GM18873 (cell line): ENCODE data around the gene DLG5.

ENCODE experiments used
- ATAC-seq: cut with Tn5 transposase; IDR thresholded peaks from one replicate; pipeline ENCODE4 v1.9.1; 2021; ENCODE audit warnings: mild to moderate bottlenecking, moderate library complexity, moderate number of reproducible peaks; ENCODE audit not compliant: unreplicated experiment, low FRiP score

DLG5 gene

GRCh38 chr10:77872947-77873535, 53.5 kb downstream of the DLG5 start:
- ATAC-seq: no peak

- no peak for ATAC-seq
Measured at GRCh38 chr10:77872151-77872946, 54.2 kb downstream of the DLG5 start.

GRCh38 chr10:77869626-77870420, 56.7 kb downstream of the DLG5 start:
- no peak for ATAC-seq

- ATAC-seq: no peak
Measured at GRCh38 chr10:77868523-77868922, 58.0 kb downstream of the DLG5 start.

GRCh38 chr10:77867124-77867719, 59.3 kb downstream of the DLG5 start:
- no peak for ATAC-seq

- ATAC-seq: no peak
Measured at GRCh38 chr10:77866598-77866997, 60.0 kb downstream of the DLG5 start.

- ATAC-seq: no peak
Measured at GRCh38 chr10:77865580-77866324, 60.8 kb downstream of the DLG5 start.

GRCh38 chr10:77864151-77864851, 62.3 kb downstream of the DLG5 start:
- no peak for ATAC-seq

- ATAC-seq: no peak
Measured at GRCh38 chr10:77863446-77863845, 63.1 kb downstream of the DLG5 start.

GRCh38 chr10:77862595-77862994, 64.0 kb downstream of the DLG5 start:
- ATAC-seq: no peak

GRCh38 chr10:77861366-77861765, 65.2 kb downstream of the DLG5 start:
- no peak for ATAC-seq

- no peak for ATAC-seq
Measured at GRCh38 chr10:77859865-77860282, 66.7 kb downstream of the DLG5 start.

GRCh38 chr10:77859200-77859864, 67.2 kb downstream of the DLG5 start:
- no peak for ATAC-seq

GRCh38 chr10:77857272-77857671, 69.3 kb downstream of the DLG5 start:
- no peak for ATAC-seq

GRCh38 chr10:77856566-77856965, 70.0 kb downstream of the DLG5 start:
- no peak for ATAC-seq

- no peak for ATAC-seq
Measured at GRCh38 chr10:77855404-77856155, 71.0 kb downstream of the DLG5 start.

- ATAC-seq: no peak
Measured at GRCh38 chr10:77854115-77854514, 72.4 kb downstream of the DLG5 start.

- no peak for ATAC-seq
Measured at GRCh38 chr10:77853256-77853655, 73.3 kb downstream of the DLG5 start.
